HCT116 (cell line): ENCODE data around the gene DCUN1D2.

Experiments
- CEBPB ChIP-seq: IDR thresholded peaks from 2 replicates; pipeline ENCODE4 v1.6.1; 2012; ENCODE audit warnings: low read depth
- CTCF ChIP-seq, 3 experiments: fragments of 200-600 bp in 1 of 3; sonication (generic) in 1 of 3; IDR thresholded peaks in 2 of 3; conservative IDR thresholded peaks in 1 of 3; 2 replicates each; pipeline ENCODE4 v1.5.1; 2012 to 2017; ENCODE audit warnings: low read depth in 2 of 3, low read length in 2 of 3, antibody characterized with exemption in 1 of 3, borderline replicate concordance in 1 of 3, control low read depth in 1 of 3, mild to moderate bottlenecking in 1 of 3, mixed read lengths in 1 of 3, mixed run types in 1 of 3, moderate library complexity in 1 of 3; ENCODE audit not compliant: insufficient read depth in 1 of 3

- no peak for TF ChIP-seq CEBPB
- no peak for TF ChIP-seq CTCF (IDR thresholded peaks at IDR 0.05 in 2 of 3, conservative IDR thresholded peaks at IDR 0.05 in 1 of 3; ENCODE audit: borderline replicate concordance in 1 of 3, insufficient read depth in 1 of 3, low read depth in 2 of 3, low read length in 2 of 3)
These were observed 6.8 kb downstream of the DCUN1D2 start for GRCh38 chr13:113483504-113484293.
